Ishikawa (cell line): Measurements from ENCODE around the gene PCBP3.

Experiments
- CEBPB ChIP-seq: IDR thresholded peaks from 2 replicates; pipeline ENCODE4 v1.6.1; 2012
- CREB1 ChIP-seq: IDR thresholded peaks from 2 replicates; pipeline ENCODE4 v1.6.1; 2012; ENCODE audit warnings: low read depth
- EGR1 ChIP-seq: IDR thresholded peaks from 2 replicates; pipeline ENCODE4 v1.6.1; 2012
- EP300 ChIP-seq: IDR thresholded peaks from 2 replicates; pipeline ENCODE4 v1.6.1; 2012; ENCODE audit warnings: borderline replicate concordance
- FOXM1 ChIP-seq: IDR thresholded peaks from 2 replicates; pipeline ENCODE4 v1.6.1; 2012; ENCODE audit warnings: low read depth, borderline replicate concordance
- MAX ChIP-seq: IDR thresholded peaks from 2 replicates; pipeline ENCODE4 v1.6.1; 2012
- NFIC ChIP-seq: IDR thresholded peaks from 2 replicates; pipeline ENCODE4 v1.6.1; 2012
- RAD21 ChIP-seq: IDR thresholded peaks from 2 replicates; pipeline ENCODE4 v1.6.1; 2012; ENCODE audit warnings: low read depth
- REST ChIP-seq: IDR thresholded peaks from 2 replicates; pipeline ENCODE4 v1.6.1; 2012; ENCODE audit warnings: low read depth, mild to moderate bottlenecking
- TAF1 ChIP-seq: IDR thresholded peaks from 2 replicates; pipeline ENCODE4 v1.6.1; 2012; ENCODE audit warnings: low read depth, mild to moderate bottlenecking
- TCF12 ChIP-seq: IDR thresholded peaks from 2 replicates; pipeline ENCODE4 v1.6.1; 2012; ENCODE audit warnings: low read depth
- TEAD4 ChIP-seq: IDR thresholded peaks from 2 replicates; pipeline ENCODE4 v1.6.1; 2012
- USF1 ChIP-seq: IDR thresholded peaks from 2 replicates; pipeline ENCODE4 v1.6.1; 2012
- YY1 ChIP-seq: IDR thresholded peaks from 2 replicates; pipeline ENCODE4 v1.6.1; 2012; ENCODE audit warnings: low read depth
- ZBTB7A ChIP-seq: IDR thresholded peaks from 2 replicates; pipeline ENCODE4 v1.6.1; 2012; ENCODE audit warnings: low read depth

PCBP3 gene

GRCh38 chr21:45983649-45983965 is 340.1 kb downstream of the PCBP3 start:
- TF ChIP-seq USF1 (no peak), EP300 (no peak), NFIC (no peak), CEBPB (no peak), CREB1 (no peak), TCF12 (no peak), ZBTB7A (no peak), EGR1 (no peak), MAX (no peak), RAD21 (no peak), TEAD4 (no peak), FOXM1 (no peak), REST (no peak), TAF1 (no peak), YY1 (no peak)

- TF ChIP-seq TAF1 (no peak), TEAD4 (no peak), ZBTB7A (no peak), EP300 (no peak), RAD21 (no peak), FOXM1 (no peak), NFIC (no peak), USF1 (no peak), CEBPB (no peak), TCF12 (no peak)
Observed at GRCh38 chr21:45983981-45984551, 340.5 kb downstream of the PCBP3 start.

- TF ChIP-seq FOXM1 = no peak
- TF ChIP-seq YY1 = no peak
- TF ChIP-seq MAX = no peak
- no peak for TF ChIP-seq ZBTB7A
- no peak for TF ChIP-seq NFIC
- TF ChIP-seq USF1 = no peak
- TF ChIP-seq EP300 = no peak
- no peak for TF ChIP-seq TCF12
Observed at GRCh38 chr21:45984584-45985095, 341.1 kb downstream of the PCBP3 start.

- TF ChIP-seq FOXM1 (no peak), ZBTB7A (no peak), CREB1 (no peak), EGR1 (no peak), EP300 (no peak), NFIC (no peak), CEBPB (no peak), RAD21 (no peak), TCF12 (no peak), MAX (no peak), USF1 (no peak), TEAD4 (no peak), YY1 (no peak), TAF1 (no peak), REST (no peak)
Observed at GRCh38 chr21:45985471-45986315, 342.2 kb downstream of the PCBP3 start.
